ENCODE results near the gene MRPL51. TPM values are rescaled to one million over a fixed set of nuclear protein-coding genes. Genes with fewer than 3 reads are reported as not detected.

The MRPL51 gene
- total and polyA plus RNA-seq, 2 donors (not counting 1 experiment from before 2014, with no cell fraction given): 18.6 to 72.6 TPM

- Histone ChIP-seq H3K27me3 (replicated peaks in 1 of 4; ENCODE audit: control extremely low read depth in 1 of 4, control insufficient read depth in 3 of 4, insufficient read depth in 4 of 4, low read length in 3 of 4) (no peaks in the 10 kb centered on the region), H3K9ac (ENCODE audit: low read length) (no peak overlapping the region), H4K20me1 (ENCODE audit: control insufficient read depth, insufficient read depth, low read length, poor library complexity, severe bottlenecking) (no peaks in the 10 kb centered on the region), H2AFZ (ENCODE audit: insufficient read depth, low read depth, low read length, poor library complexity, severe bottlenecking) (no peak overlapping the region), H3K4me1 (ENCODE audit: control insufficient read depth in 2 of 2, insufficient read depth in 2 of 2, low read length in 2 of 2) (no peaks in the 10 kb centered on the region), H3K36me3 (replicated peaks in 1 of 2; ENCODE audit: control extremely low read depth in 1 of 2, control insufficient read depth in 1 of 2, extremely low read depth in 1 of 2, insufficient read depth in 2 of 2, low read length in 1 of 2) (peaks cover 0 to 44% of the 10 kb centered on the region in 2 experiments), H3K4me2 (replicated peaks; ENCODE audit: low read depth, low read length, poor library complexity, severe bottlenecking) (no peak overlapping the region), H3K4me3 (ENCODE audit: control extremely low read depth in 1 of 5, extremely low read depth in 1 of 5, insufficient read depth in 1 of 5, low read depth in 2 of 5, low read length in 4 of 5) (no peak overlapping the region), H3K27ac (ENCODE audit: low read length in 2 of 2) (no peak overlapping the region), H3K79me2 (ENCODE audit: control insufficient read depth, insufficient read depth, low read length) (peaks cover 44% of the 10 kb centered on the region), H3K9me3 (ENCODE audit: control extremely low read depth in 1 of 3, control insufficient read depth in 2 of 3, insufficient read depth in 1 of 3, low read length in 2 of 3) (no peaks in the 10 kb centered on the region)
- no peaks in the 10 kb centered on the region for H3K27me3 Mint-ChIP-seq
- H3K4me1 Mint-ChIP-seq: no peaks in the 10 kb centered on the region
- WGBS (ENCODE audit: insufficient coverage): 100% methylated on average over 5 of the region's 7 CpGs
- POLR2A ChIA-PET: no interaction called here
- H3K4me3 Mint-ChIP-seq: no peak overlapping the region
- TF ChIP-seq CTCF (IDR thresholded peaks at IDR 0.05): no peak
- no peak for TF ChIP-seq EZH2 (IDR thresholded peaks at IDR 0.05; ENCODE audit: borderline replicate concordance, insufficient read depth, low read depth, low read length, poor library complexity, severe bottlenecking)
- DNase-seq: no peak
- H3K27ac Mint-ChIP-seq: no peak overlapping the region
- CTCF ChIA-PET: no interaction called here
- intact Hi-C loops (cut with micrococcal nuclease): no loop called here
- no peaks in the 10 kb centered on the region for H3K9me3 Mint-ChIP-seq (ENCODE audit: insufficient read depth)
- ATAC-seq (ENCODE audit: low read depth): no peak
These were observed 15.0 kb upstream of the MRPL51 start for GRCh38 chr12:6508087-6508486.

GRCh38 chr12:6507102-6507998 is 14.3 kb upstream of the MRPL51 start:
- H3K27ac Mint-ChIP-seq: no peak overlapping the region
- Histone ChIP-seq H3K27me3 (replicated peaks in 1 of 4; ENCODE audit: control extremely low read depth in 1 of 4, control insufficient read depth in 3 of 4, insufficient read depth in 4 of 4, low read length in 3 of 4) (no peaks in the 10 kb centered on the region), H4K20me1 (ENCODE audit: control insufficient read depth, insufficient read depth, low read length, poor library complexity, severe bottlenecking) (no peaks in the 10 kb centered on the region), H3K9me3 (ENCODE audit: control extremely low read depth in 1 of 3, control insufficient read depth in 2 of 3, insufficient read depth in 1 of 3, low read length in 2 of 3) (no peaks in the 10 kb centered on the region), H3K36me3 (replicated peaks in 1 of 2; ENCODE audit: control extremely low read depth in 1 of 2, control insufficient read depth in 1 of 2, extremely low read depth in 1 of 2, insufficient read depth in 2 of 2, low read length in 1 of 2) (peaks cover 0 to 37% of the 10 kb centered on the region in 2 experiments), H3K79me2 (ENCODE audit: control insufficient read depth, insufficient read depth, low read length) (peaks cover 44% of the 10 kb centered on the region), H3K4me1 (ENCODE audit: control insufficient read depth in 2 of 2, insufficient read depth in 2 of 2, low read length in 2 of 2) (no peaks in the 10 kb centered on the region), H3K4me2 (replicated peaks; ENCODE audit: low read depth, low read length, poor library complexity, severe bottlenecking) (no peak overlapping the region), H3K27ac (ENCODE audit: low read length in 2 of 2) (no peak overlapping the region), H3K4me3 (ENCODE audit: control extremely low read depth in 1 of 5, extremely low read depth in 1 of 5, insufficient read depth in 1 of 5, low read depth in 2 of 5, low read length in 4 of 5) (no peak overlapping the region), H3K9ac (ENCODE audit: low read length) (no peak overlapping the region), H2AFZ (ENCODE audit: insufficient read depth, low read depth, low read length, poor library complexity, severe bottlenecking) (no peak overlapping the region)
- no peaks in the 10 kb centered on the region for H3K4me1 Mint-ChIP-seq
- no peak overlapping the region for H3K4me3 Mint-ChIP-seq
- no peaks in the 10 kb centered on the region for H3K9me3 Mint-ChIP-seq (ENCODE audit: insufficient read depth)
- 96% methylated on average over 7 of the region's 12 CpGs for WGBS (ENCODE audit: insufficient coverage)
- no peak for DNase-seq
- no peaks in the 10 kb centered on the region for H3K27me3 Mint-ChIP-seq
- TF ChIP-seq CTCF (IDR thresholded peaks at IDR 0.05) (no peak), EZH2 (IDR thresholded peaks at IDR 0.05; ENCODE audit: borderline replicate concordance, insufficient read depth, low read depth, low read length, poor library complexity, severe bottlenecking) (no peak)
- intact Hi-C loops (cut with micrococcal nuclease): no loop called here
- ATAC-seq (ENCODE audit: low read depth): no peak
- ChIA-PET POLR2A (no interaction called here), CTCF (no interaction called here)
